ENCODE data around the gene FGF22. TPM values are rescaled to one million over a fixed set of nuclear protein-coding genes. Genes with fewer than 3 reads are reported as not detected.
A peak's percentile ranks its signal among the peaks of the same experiment; 100 is the strongest.

FGF22 gene
- polyA plus RNA-seq, 3 donors, result not detected

- DNase-seq, result peak in 1 of 3 donors; percentile 33
- H3K27me3 ChIP-seq (ENCODE audit: control insufficient read depth in 2 of 2, insufficient read depth in 2 of 2, low read length in 2 of 2), result peaks cover 0 to 33% of the 10 kb centered on the region in 2 donors
- H2AFZ ChIP-seq (ENCODE audit: insufficient read depth, low read depth, low read length, poor library complexity, severe bottlenecking), result no peak overlapping the region
- no peak overlapping the region for H3K27ac ChIP-seq (ENCODE audit: low read depth in 1 of 2, low read length in 2 of 2)
- peak overlapping the region in 1 of 2 donors; percentile 79 for H3K4me3 Mint-ChIP-seq
- H3K36me3 ChIP-seq (replicated peaks in 1 of 2; ENCODE audit: control insufficient read depth in 1 of 2, insufficient read depth in 2 of 2, low read length in 2 of 2), result peaks cover 27 to 28% of the 10 kb centered on the region in 2 donors
- intact Hi-C loops (cut with micrococcal nuclease), result no loop called here
- peaks cover 12% of the 10 kb centered on the region for H3K4me1 Mint-ChIP-seq
- H3K36me3 Mint-ChIP-seq, result peaks cover 25 to 29% of the 10 kb centered on the region in 2 donors
- peaks cover 0 to 14% (median 4%) of the 10 kb centered on the region in 7 donors for H3K9me3 Mint-ChIP-seq
- H4K20me1 ChIP-seq (ENCODE audit: insufficient read depth, low read length), result no peaks in the 10 kb centered on the region
- no peak overlapping the region for H3K4me3 ChIP-seq (replicated peaks in 1 of 3; ENCODE audit: low read depth in 2 of 3, low read length in 3 of 3)
- 10% methylated on average over 31 of the region's 33 CpGs for WGBS (ENCODE audit: insufficient coverage)
- H3K9ac ChIP-seq (ENCODE audit: insufficient read depth, low read length, poor library complexity, severe bottlenecking), result no peak overlapping the region
- H3K9me3 ChIP-seq (replicated peaks in 1 of 2; ENCODE audit: control insufficient read depth in 1 of 2, insufficient read depth in 1 of 2, low read length in 2 of 2), result no peaks in the 10 kb centered on the region
- H3K27me3 Mint-ChIP-seq (ENCODE audit: low read depth in 3 of 3), result peaks cover 25 to 52% (median 25%) of the 10 kb centered on the region in 3 donors
- H3K79me2 ChIP-seq (ENCODE audit: insufficient read depth, low read length), result no peaks in the 10 kb centered on the region
- H3K27ac Mint-ChIP-seq, result no peak overlapping the region
- peaks cover 7 to 11% of the 10 kb centered on the region in 2 donors for H3K4me1 ChIP-seq (ENCODE audit: control insufficient read depth in 1 of 2, insufficient read depth in 2 of 2, low read length in 2 of 2)
- H3K4me2 ChIP-seq (replicated peaks; ENCODE audit: extremely low read depth, low read length, poor library complexity, severe bottlenecking), result no peak overlapping the region
- TF ChIP-seq CTCF (IDR thresholded peaks at IDR 0.05), result no peak
Observed at GRCh38 chr19:615619-616018, 24.1 kb upstream of the FGF22 start.

- DNase-seq, result no peak
- TF ChIP-seq CTCF (IDR thresholded peaks at IDR 0.05), result no peak
- H3K79me2 ChIP-seq (ENCODE audit: insufficient read depth, low read length), result no peaks in the 10 kb centered on the region
- H3K36me3 Mint-ChIP-seq, result peaks cover 25 to 29% of the 10 kb centered on the region in 2 donors
- H3K4me3 Mint-ChIP-seq, result no peak overlapping the region
- no peak overlapping the region for H3K4me2 ChIP-seq (replicated peaks; ENCODE audit: extremely low read depth, low read length, poor library complexity, severe bottlenecking)
- H3K9me3 ChIP-seq (replicated peaks in 1 of 2; ENCODE audit: control insufficient read depth in 1 of 2, insufficient read depth in 1 of 2, low read length in 2 of 2), result no peaks in the 10 kb centered on the region
- H3K9ac ChIP-seq (ENCODE audit: insufficient read depth, low read length, poor library complexity, severe bottlenecking), result no peak overlapping the region
- H2AFZ ChIP-seq (ENCODE audit: insufficient read depth, low read depth, low read length, poor library complexity, severe bottlenecking), result no peak overlapping the region
- peaks cover 1 to 5% of the 10 kb centered on the region in 2 donors for H3K4me1 ChIP-seq (ENCODE audit: control insufficient read depth in 1 of 2, insufficient read depth in 2 of 2, low read length in 2 of 2)
- H3K27me3 Mint-ChIP-seq (ENCODE audit: low read depth in 3 of 3), result peaks cover 21 to 46% (median 21%) of the 10 kb centered on the region in 3 donors
- H3K36me3 ChIP-seq (replicated peaks in 1 of 2; ENCODE audit: control insufficient read depth in 1 of 2, insufficient read depth in 2 of 2, low read length in 2 of 2), result peaks cover 27 to 28% of the 10 kb centered on the region in 2 donors
- no peak overlapping the region for H3K4me3 ChIP-seq (replicated peaks in 1 of 3; ENCODE audit: low read depth in 2 of 3, low read length in 3 of 3)
- intact Hi-C loops (cut with micrococcal nuclease), result no loop called here
- no peaks in the 10 kb centered on the region for H4K20me1 ChIP-seq (ENCODE audit: insufficient read depth, low read length)
- WGBS (ENCODE audit: insufficient coverage), result 22% methylated on average over 58 of the region's 97 CpGs
- peaks cover 0 to 28% of the 10 kb centered on the region in 2 donors for H3K27me3 ChIP-seq (ENCODE audit: control insufficient read depth in 2 of 2, insufficient read depth in 2 of 2, low read length in 2 of 2)
- H3K27ac Mint-ChIP-seq, result no peak overlapping the region
- H3K27ac ChIP-seq (ENCODE audit: low read depth in 1 of 2, low read length in 2 of 2), result no peak overlapping the region
- H3K9me3 Mint-ChIP-seq, result peaks cover 0 to 14% (median 4%) of the 10 kb centered on the region in 7 donors
- H3K4me1 Mint-ChIP-seq, result peaks cover 8% of the 10 kb centered on the region
Observed at GRCh38 chr19:616062-616700, 23.5 kb upstream of the FGF22 start.

Data from CD14-positive monocyte (primary cell).